T-helper 17 cell (primary cell): Measurements from ENCODE around the gene NIPAL4. TPM values are rescaled to one million over a fixed set of nuclear protein-coding genes. Genes with fewer than 3 reads are reported as not detected.
"Not testable (repeated sequence)": the region's sequence is repeated elsewhere in the genome, so short reads cannot be mapped to it uniquely, and the experiment has no call there.

Experiments
- ATAC-seq: fragments of 150-1000 bp; cut with Tn5 transposase; 2 replicates; pipeline ENCODE4 v1.10.0; 2021; ENCODE audit warnings: mild to moderate bottlenecking, moderate library complexity
- DNase-seq, 3 donors: peaks; one replicate each; pipeline versions ENCODE4 v3.0.0 to v3.0.0-alpha.2; 2020 to 2021
- H3K9me3 ChIP-seq: one replicate; pipeline ENCODE4 v1.7.0; 2013; ENCODE audit warnings: low read length, mild to moderate bottlenecking; ENCODE audit not compliant: control insufficient read depth, poor library complexity, severe bottlenecking
- H3K27ac Mint-ChIP-seq: one replicate; pipeline ENCODE4 v1.8.0; 2022; ENCODE audit warnings: mild to moderate bottlenecking, moderate library complexity, mixed read lengths
- H3K27me3 Mint-ChIP-seq: one replicate; pipeline ENCODE4 v1.8.0; 2022; ENCODE audit warnings: mixed read lengths
- H3K36me3 Mint-ChIP-seq: one replicate; pipeline ENCODE4 v1.8.0; 2022; ENCODE audit warnings: low read depth, mixed read lengths
- H3K4me1 Mint-ChIP-seq: one replicate; pipeline ENCODE4 v1.8.0; 2022; ENCODE audit warnings: mild to moderate bottlenecking, mixed read lengths
- H3K4me3 Mint-ChIP-seq: one replicate; pipeline ENCODE4 v1.8.0; 2022; ENCODE audit warnings: mild to moderate bottlenecking, moderate library complexity, mixed read lengths
- total RNA-seq, 4 donors: library from RNA in 2 of 4; stranded (reverse) in 2 of 4; gene quantifications; one replicate each; pipeline ENCODE4 v1.2.3 and lab custom pipeline; 2022 to 2026

NIPAL4 gene
- total RNA-seq, 2 donors from 2014 or later, result 1.5 to 2.3 TPM

- ATAC-seq (peak; percentile 10), DNase-seq (no peak)
- no peaks in the 10 kb centered on the region for H3K9me3 ChIP-seq
- Mint-ChIP-seq H3K27ac (peak overlapping the region; percentile 65), H3K36me3 (peaks cover 18% of the 10 kb centered on the region), H3K4me3 (no peak overlapping the region), H3K27me3 (no peaks in the 10 kb centered on the region), H3K4me1 (peaks cover 38% of the 10 kb centered on the region)
Observed at GRCh38 chr5:157481666-157482065, 21.7 kb downstream of the NIPAL4 start.

- H3K27ac Mint-ChIP-seq, H3K9me3 ChIP-seq, DNase-seq, H3K4me3 Mint-ChIP-seq, ATAC-seq, H3K27me3 Mint-ChIP-seq: not testable (repeated sequence)
- peaks cover 25% of the 10 kb centered on the region for H3K36me3 Mint-ChIP-seq
- H3K4me1 Mint-ChIP-seq, result peaks cover 44% of the 10 kb centered on the region
Observed at GRCh38 chr5:157482702-157483101, 22.7 kb downstream of the NIPAL4 start.

GRCh38 chr5:157484768-157485167 lies 24.8 kb downstream of the NIPAL4 start:
- no peaks in the 10 kb centered on the region for H3K9me3 ChIP-seq
- peaks cover 37% of the 10 kb centered on the region for H3K4me1 Mint-ChIP-seq
- DNase-seq (no peak), ATAC-seq (no peak)
- peaks cover 25% of the 10 kb centered on the region for H3K36me3 Mint-ChIP-seq
- no peak overlapping the region for H3K27ac Mint-ChIP-seq
- no peak overlapping the region for H3K4me3 Mint-ChIP-seq
- no peaks in the 10 kb centered on the region for H3K27me3 Mint-ChIP-seq

- no peaks in the 10 kb centered on the region for H3K9me3 ChIP-seq
- H3K27me3 Mint-ChIP-seq, result no peaks in the 10 kb centered on the region
- DNase-seq (no peak), ATAC-seq (no peak)
- H3K4me1 Mint-ChIP-seq, result peaks cover 35% of the 10 kb centered on the region
- H3K36me3 Mint-ChIP-seq, result peaks cover 25% of the 10 kb centered on the region
- peak overlapping the region; percentile 89 for H3K27ac Mint-ChIP-seq
- H3K4me3 Mint-ChIP-seq, result no peak overlapping the region
Observed at GRCh38 chr5:157485340-157485739, 25.3 kb downstream of the NIPAL4 start.

- ATAC-seq, result no peak
Observed at GRCh38 chr5:157485811-157486210, 25.8 kb downstream of the NIPAL4 start.

GRCh38 chr5:157486221-157486681 lies 26.2 kb downstream of the NIPAL4 start:
- Mint-ChIP-seq H3K4me3 (peak overlapping the region; percentile 25), H3K4me1 (peaks cover 33% of the 10 kb centered on the region), H3K27me3 (no peaks in the 10 kb centered on the region), H3K36me3 (peaks cover 25% of the 10 kb centered on the region), H3K27ac (peak overlapping the region; percentile 89)
- peak; percentile 30 for ATAC-seq
- no peak for DNase-seq
- H3K9me3 ChIP-seq, result no peaks in the 10 kb centered on the region

More at GRCh38 chr5:157485811-157486210, 25.8 kb downstream of the NIPAL4 start:
- Mint-ChIP-seq H3K36me3 (peaks cover 25% of the 10 kb centered on the region), H3K4me1 (peaks cover 35% of the 10 kb centered on the region), H3K4me3 (peak overlapping the region; percentile 25), H3K27ac (peak overlapping the region; percentile 89), H3K27me3 (no peaks in the 10 kb centered on the region)
- no peak for DNase-seq
- no peaks in the 10 kb centered on the region for H3K9me3 ChIP-seq

- Mint-ChIP-seq H3K27me3 (no peaks in the 10 kb centered on the region), H3K27ac (peak overlapping the region; percentile 89), H3K4me1 (peaks cover 31% of the 10 kb centered on the region), H3K36me3 (peaks cover 25% of the 10 kb centered on the region), H3K4me3 (peak overlapping the region; percentile 71)
- DNase-seq (no peak), ATAC-seq (peak; percentile 44)
- H3K9me3 ChIP-seq, result no peaks in the 10 kb centered on the region
Observed at GRCh38 chr5:157486861-157487260, 26.8 kb downstream of the NIPAL4 start.

- Mint-ChIP-seq H3K4me3 (peak overlapping the region; percentile 71), H3K27ac (peak overlapping the region; percentile 89), H3K4me1 (peaks cover 31% of the 10 kb centered on the region)
Observed at GRCh38 chr5:157487358-157487757, 27.3 kb downstream of the NIPAL4 start.

GRCh38 chr5:157491471-157491995 lies 31.5 kb downstream of the NIPAL4 start:
- H3K36me3 Mint-ChIP-seq, result peaks cover 21% of the 10 kb centered on the region
- no peaks in the 10 kb centered on the region for H3K9me3 ChIP-seq
- peaks cover 24% of the 10 kb centered on the region for H3K4me1 Mint-ChIP-seq
- no peaks in the 10 kb centered on the region for H3K27me3 Mint-ChIP-seq
- ATAC-seq (no peak), DNase-seq (no peak)
- H3K27ac Mint-ChIP-seq, result no peak overlapping the region
- H3K4me3 Mint-ChIP-seq, result no peak overlapping the region

More at GRCh38 chr5:157487358-157487757, 27.3 kb downstream of the NIPAL4 start:
- DNase-seq, result no peak
- Mint-ChIP-seq H3K27me3 (no peaks in the 10 kb centered on the region), H3K36me3 (peaks cover 25% of the 10 kb centered on the region)
- ATAC-seq, result peak; percentile 77
- H3K9me3 ChIP-seq, result no peaks in the 10 kb centered on the region

GRCh38 chr5:157492886-157493285 lies 32.9 kb downstream of the NIPAL4 start:
- DNase-seq (no peak), ATAC-seq (no peak)
- H3K4me3 Mint-ChIP-seq, result no peak overlapping the region
- no peaks in the 10 kb centered on the region for H3K27me3 Mint-ChIP-seq
- H3K9me3 ChIP-seq, result no peaks in the 10 kb centered on the region
- H3K36me3 Mint-ChIP-seq, result peaks cover 11% of the 10 kb centered on the region
- peak overlapping the region; percentile 74 for H3K27ac Mint-ChIP-seq
- peaks cover 11% of the 10 kb centered on the region for H3K4me1 Mint-ChIP-seq

GRCh38 chr5:157494178-157494832 lies 34.3 kb downstream of the NIPAL4 start:
- H3K9me3 ChIP-seq, result no peaks in the 10 kb centered on the region
- Mint-ChIP-seq H3K4me3 (no peak overlapping the region), H3K4me1 (peaks cover 9% of the 10 kb centered on the region), H3K27ac (peak overlapping the region; percentile 74), H3K36me3 (peaks cover 11% of the 10 kb centered on the region), H3K27me3 (no peaks in the 10 kb centered on the region)
- no peak for DNase-seq
- peak; percentile 35 for ATAC-seq

- Mint-ChIP-seq H3K27me3 (no peaks in the 10 kb centered on the region), H3K4me3 (no peak overlapping the region), H3K4me1 (peaks cover 21% of the 10 kb centered on the region), H3K36me3 (peaks cover 16% of the 10 kb centered on the region), H3K27ac (no peak overlapping the region)
- H3K9me3 ChIP-seq, result no peaks in the 10 kb centered on the region
- no peak for ATAC-seq
- no peak for DNase-seq
Observed at GRCh38 chr5:157496864-157497263, 36.9 kb downstream of the NIPAL4 start.

GRCh38 chr5:157497875-157498611 lies 38.0 kb downstream of the NIPAL4 start:
- no peak for ATAC-seq
- DNase-seq, result no peak
- H3K36me3 Mint-ChIP-seq, result peaks cover 14% of the 10 kb centered on the region
- H3K27me3 Mint-ChIP-seq, result no peaks in the 10 kb centered on the region
- H3K9me3 ChIP-seq, result no peaks in the 10 kb centered on the region
- no peak overlapping the region for H3K4me3 Mint-ChIP-seq
- H3K4me1 Mint-ChIP-seq, result peaks cover 29% of the 10 kb centered on the region
- H3K27ac Mint-ChIP-seq, result no peak overlapping the region
